DND-41 (cell line): Measurements from ENCODE around the gene PSPC1.

Experiments used
- EZH2 ChIP-seq: IDR thresholded peaks from 3 replicates; pipeline ENCODE4 v1.6.1; 2012; ENCODE audit warnings: borderline replicate concordance, low read depth, mild to moderate bottlenecking, moderate library complexity, low read length, inconsistent platforms; ENCODE audit not compliant: severe bottlenecking
- TF ChIP-seq, protein P1 (sequence below): IDR thresholded peaks from 2 replicates; pipeline ENCODE4 v1.5.1; 2012; ENCODE audit warnings: borderline replicate concordance, low read length, moderate library complexity, mild to moderate bottlenecking; ENCODE audit not compliant: poor library complexity, severe bottlenecking; ENCODE audit errors: extremely low read depth

DNA sequence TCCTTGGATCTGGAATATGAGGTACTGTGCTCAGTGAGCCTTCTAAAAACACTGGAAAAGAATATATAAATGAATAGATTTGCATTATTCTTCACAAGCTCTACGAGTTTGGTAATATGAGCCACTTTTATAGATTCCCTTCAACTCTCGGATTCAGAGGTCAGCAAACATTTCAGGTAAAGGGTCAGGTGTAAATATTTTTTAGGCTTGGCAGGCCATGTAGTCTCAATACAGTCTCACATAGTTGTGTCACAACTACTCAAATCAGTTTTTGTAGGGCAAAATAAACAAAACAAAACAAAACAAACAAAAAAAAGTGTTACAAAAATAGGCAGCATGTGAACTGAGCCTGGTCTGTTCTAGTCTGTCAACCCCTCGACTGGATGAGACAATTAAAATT lies 57.4 kb downstream of the PSPC1 start:
- no peak for TF ChIP-seq EZH2
- TF ChIP-seq, protein P1, sequence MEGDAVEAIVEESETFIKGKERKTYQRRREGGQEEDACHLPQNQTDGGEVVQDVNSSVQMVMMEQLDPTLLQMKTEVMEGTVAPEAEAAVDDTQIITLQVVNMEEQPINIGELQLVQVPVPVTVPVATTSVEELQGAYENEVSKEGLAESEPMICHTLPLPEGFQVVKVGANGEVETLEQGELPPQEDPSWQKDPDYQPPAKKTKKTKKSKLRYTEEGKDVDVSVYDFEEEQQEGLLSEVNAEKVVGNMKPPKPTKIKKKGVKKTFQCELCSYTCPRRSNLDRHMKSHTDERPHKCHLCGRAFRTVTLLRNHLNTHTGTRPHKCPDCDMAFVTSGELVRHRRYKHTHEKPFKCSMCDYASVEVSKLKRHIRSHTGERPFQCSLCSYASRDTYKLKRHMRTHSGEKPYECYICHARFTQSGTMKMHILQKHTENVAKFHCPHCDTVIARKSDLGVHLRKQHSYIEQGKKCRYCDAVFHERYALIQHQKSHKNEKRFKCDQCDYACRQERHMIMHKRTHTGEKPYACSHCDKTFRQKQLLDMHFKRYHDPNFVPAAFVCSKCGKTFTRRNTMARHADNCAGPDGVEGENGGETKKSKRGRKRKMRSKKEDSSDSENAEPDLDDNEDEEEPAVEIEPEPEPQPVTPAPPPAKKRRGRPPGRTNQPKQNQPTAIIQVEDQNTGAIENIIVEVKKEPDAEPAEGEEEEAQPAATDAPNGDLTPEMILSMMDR: no peak
